ENCODE data around the gene PIK3R5.

DNA sequence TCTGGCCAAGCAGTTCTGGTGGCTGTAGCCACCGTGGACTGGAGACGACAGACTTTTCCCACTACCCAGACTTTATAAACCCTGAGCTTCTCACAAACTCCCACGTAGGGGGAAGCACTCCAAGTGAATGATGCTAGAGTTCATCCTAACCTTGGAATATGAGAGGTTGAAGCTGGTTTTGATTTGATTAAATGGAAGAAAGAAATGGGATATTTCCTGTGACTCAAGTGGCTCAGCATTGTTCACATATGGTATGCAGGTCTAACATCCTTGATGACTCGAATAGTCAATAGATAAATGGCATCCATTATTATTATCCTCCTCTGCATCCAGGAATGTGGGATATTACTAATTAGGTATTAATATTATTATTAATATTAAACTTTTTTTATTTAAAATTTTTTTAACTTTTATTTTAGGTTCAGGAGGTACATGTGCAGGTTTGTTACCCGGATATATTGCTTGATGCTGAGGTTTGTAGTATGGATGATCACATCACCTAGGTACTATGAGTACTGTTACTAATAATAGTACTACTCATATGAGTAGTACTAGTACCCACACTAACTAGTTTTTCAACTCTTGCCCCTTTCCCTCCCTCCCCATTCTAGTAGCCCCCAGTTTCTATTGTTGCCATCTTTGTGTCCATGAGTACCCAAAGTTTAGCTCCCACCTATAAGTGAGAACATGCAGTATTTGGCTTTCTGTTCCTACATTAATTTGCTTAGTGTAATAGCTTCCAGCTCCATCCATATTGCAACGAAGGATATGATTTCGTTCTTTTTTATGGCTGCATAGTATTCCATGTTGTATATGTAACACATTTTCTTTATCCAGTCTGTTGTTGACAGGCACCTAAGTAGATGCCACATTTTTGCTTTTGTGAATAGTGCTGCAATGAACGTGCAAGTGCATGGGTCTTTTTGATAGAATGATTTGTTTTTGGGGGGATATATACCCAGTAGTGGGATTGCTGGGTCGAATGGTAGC lies 121.0 kb downstream of the PIK3R5 start:
- TF ChIP-seq, protein P1, sequence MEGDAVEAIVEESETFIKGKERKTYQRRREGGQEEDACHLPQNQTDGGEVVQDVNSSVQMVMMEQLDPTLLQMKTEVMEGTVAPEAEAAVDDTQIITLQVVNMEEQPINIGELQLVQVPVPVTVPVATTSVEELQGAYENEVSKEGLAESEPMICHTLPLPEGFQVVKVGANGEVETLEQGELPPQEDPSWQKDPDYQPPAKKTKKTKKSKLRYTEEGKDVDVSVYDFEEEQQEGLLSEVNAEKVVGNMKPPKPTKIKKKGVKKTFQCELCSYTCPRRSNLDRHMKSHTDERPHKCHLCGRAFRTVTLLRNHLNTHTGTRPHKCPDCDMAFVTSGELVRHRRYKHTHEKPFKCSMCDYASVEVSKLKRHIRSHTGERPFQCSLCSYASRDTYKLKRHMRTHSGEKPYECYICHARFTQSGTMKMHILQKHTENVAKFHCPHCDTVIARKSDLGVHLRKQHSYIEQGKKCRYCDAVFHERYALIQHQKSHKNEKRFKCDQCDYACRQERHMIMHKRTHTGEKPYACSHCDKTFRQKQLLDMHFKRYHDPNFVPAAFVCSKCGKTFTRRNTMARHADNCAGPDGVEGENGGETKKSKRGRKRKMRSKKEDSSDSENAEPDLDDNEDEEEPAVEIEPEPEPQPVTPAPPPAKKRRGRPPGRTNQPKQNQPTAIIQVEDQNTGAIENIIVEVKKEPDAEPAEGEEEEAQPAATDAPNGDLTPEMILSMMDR (IDR thresholded peaks at IDR 0.05), result no peak
- TF ChIP-seq POLR2A (IDR thresholded peaks at IDR 0.05), result no peak
